RPMI8226 (cell line): ENCODE data around the gene PEMT.
A peak's percentile ranks its signal among the peaks of the same experiment; 100 is the strongest.

ENCODE experiments used
- DNase-seq: peaks from one replicate; pipeline ENCODE4 v3.0.0-alpha.2; 2015

PEMT gene

DNA sequence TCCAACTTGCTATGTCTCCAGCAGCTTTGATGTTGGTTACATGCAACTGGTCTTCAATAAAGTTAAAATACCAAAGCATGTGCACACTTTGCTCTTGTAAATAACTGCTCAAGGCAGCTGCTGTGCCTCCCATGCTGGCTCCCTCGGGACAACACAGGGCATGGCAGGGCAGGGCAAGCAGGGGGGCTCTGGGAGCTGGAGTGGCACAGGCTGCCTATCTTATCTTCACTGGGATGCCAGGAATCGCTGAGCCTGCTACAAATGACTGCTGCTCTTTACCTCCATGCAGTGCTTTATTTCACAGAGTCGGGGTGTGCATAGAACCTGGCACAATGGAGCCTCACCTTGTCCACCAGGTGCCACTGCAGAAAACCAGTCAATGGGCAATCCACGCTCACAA is 21.8 kb downstream of the PEMT start:
- no peak for DNase-seq

DNA sequence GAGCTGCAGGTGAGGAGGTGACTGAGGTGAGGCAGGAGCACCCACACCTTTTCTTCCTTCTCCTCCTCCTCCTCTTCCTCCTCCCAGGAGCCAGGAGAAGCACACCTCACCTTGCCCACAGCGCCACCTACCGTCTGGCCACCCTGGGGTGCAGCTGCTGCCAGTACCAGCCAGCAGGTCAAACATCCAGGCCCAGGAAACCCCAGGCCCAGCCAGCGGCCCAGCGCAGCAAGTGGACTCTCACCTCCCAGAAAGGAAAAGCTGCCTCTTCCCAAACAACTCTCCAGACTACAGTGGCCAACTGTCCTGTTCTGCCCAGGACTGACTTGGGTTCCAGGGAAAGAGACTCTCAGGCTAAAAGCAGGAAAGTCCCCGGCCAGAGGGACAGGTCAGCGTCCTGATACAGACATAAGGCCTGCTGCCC is 22.7 kb downstream of the PEMT start:
- DNase-seq: peak; percentile 65

DNA sequence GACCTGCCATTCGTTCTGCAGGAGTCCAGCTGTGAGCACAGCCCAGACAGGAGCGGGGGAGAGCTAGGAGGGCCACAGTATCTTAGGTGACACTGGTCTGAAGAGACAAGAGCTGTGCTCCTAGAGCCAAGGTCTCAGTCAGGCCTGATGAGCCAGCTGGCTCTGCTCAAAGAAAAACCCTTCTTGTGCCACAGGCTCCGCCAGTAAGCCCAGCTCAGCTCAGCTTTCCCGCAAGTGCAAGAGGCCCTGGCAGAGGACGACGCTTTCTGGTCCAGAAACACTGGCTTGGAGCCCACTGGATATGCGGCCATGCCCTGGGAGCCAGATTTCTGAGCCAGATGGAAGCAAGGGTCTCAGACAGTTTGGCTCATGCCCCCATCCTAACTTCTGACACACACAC is 23.9 kb downstream of the PEMT start:
- DNase-seq: no peak

DNA sequence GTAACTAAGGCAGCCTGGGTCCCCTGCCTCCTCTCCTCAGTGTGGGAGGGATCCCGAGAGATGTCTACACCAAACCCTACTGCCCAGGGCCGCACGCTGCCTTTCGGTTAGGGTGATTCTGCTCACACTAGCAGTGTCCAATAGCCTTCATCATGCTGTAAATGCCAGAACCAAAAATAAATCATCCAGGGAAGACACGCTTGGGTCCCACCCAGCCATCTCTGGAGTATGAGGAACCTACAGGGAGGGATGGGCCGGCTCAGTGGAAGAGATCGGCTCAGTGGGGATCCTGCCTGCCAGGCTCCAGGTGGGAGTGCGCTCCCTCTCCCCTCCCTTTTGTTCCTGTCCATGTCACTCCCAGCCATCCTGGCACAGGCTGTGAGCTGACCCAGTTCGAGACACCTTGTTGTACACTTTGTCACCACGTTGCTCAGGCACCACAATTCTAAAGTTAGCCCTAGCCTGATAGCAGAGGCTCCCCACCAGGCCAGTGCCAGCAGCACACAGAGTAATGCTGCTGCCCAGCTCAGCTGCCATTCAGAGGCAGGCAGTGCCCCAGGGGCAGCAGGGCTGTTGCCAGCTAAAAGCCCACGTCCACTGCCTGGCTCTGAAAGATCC is 24.5 kb downstream of the PEMT start:
- no peak for DNase-seq

DNA sequence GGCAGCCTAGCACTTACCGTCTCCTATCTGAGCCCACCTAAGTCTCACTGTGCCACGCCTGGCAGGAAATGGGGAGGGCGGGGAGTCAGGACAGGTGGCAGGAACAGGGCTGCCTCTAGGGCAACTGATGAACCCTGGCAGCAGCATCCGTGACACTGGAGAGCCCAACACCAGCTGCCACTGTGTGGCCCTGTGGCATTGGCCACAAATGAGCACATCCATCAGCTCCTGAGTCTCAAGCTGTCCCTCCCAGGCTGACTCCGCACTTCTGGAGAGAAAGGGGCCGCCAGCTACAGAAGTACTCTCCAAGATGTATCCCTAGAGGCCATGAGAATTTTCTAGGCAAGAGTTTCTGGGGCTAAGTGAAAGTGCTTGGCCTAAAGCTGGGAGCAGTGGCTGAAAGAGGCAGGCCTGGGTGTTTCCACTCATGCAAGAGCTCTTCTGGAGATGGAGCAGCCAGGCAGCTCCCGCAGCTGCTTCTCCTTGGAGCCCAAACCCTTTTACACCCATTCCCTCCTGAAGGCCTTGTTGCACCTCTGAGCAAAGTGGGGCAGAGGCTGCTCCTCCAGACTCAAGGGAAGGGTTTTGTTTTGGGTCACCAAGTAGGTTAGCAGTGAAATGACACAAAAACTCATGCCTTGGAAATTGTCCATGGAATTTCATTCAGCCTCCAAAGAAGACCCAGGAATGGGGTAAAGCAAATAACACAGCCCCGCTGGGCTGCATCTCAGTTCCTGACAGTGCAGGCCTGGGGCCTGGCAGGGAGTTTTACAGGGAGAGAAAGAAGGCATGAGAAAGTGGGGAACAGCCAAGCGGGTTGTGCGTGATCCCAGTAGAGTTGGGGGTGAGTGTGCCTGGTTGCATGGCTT is 25.8 kb downstream of the PEMT start:
- DNase-seq: no peak

DNA sequence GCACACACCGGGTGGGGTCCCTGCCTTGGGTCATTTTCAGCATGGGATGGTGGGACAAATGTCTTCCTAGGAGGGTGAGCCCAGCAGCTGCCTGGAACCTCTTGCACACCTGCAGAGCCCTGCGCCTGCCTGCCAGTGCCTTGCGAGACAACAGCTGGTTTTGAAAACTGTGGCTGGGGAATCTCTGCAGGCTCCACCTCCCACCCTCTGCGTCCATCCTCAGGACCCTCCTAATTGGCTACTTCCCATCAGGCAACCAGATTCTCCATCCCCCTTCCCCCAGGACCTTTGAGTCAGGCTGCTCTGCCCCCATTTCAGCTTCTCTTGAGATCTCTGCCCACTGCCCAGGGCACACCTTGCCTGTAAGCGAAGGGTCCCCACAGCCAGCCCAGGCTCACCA is 26.6 kb downstream of the PEMT start:
- no peak for DNase-seq

- DNase-seq: no peak
Observed at GRCh38 chr17:17564323-17564722, 27.2 kb downstream of the PEMT start.

DNA sequence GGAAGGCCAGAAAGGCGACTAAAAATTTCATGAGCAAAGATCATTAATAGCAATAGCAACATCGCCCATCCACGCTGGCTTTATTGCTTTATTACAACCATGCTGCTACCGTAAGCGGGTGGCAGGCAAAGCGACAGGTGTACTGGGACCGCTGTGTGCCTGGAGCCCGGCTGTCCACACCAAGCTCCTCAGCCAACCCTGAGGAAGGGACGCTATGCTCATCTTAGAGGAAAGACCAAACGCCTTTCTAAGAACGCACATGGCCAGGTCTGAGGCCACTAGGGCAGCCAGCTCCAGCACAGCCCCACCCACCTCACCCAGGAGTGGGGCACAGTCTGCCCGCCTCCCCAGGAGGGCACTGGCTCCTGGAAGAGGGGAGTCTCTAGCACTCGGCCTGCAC is 28.0 kb downstream of the PEMT start:
- DNase-seq: no peak

GRCh38 chr17:17562146-17562511 is 29.4 kb downstream of the PEMT start:
- DNase-seq: no peak

DNA sequence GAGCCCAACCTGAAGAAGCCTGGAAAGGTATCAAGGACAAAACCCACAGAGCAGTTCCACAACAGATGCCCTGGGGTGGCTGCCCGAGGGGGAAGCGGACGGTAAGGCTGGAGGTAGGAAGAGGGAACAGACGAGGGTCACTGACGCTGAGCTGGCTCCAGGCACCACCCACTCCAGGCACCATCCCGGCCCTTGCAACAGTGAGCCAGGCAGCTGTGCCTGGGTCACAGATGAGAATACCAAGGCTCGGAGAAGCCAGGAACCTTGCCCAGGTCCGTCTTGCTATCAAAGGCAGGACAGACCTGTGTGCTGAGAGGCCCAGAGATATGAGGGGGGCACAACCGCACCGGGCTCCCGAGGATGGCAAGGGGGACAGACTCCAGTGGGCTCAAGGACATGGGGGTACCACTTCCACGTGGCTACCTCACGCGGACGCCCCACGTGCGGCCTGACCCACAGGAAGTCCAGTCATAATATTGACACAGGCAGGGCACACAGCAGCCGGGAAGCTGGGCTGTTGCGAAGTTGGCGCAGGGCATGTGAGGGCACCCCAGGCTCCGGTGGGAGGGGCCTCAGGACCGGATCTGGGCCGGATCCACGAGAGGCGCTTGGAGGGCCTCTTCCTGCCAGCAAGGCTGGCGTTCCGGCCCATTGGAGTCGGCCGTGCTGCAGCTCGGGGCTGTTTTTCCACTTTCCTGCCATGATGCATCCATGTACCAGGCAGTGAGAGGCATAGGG is 29.9 kb downstream of the PEMT start:
- no peak for DNase-seq

DNA sequence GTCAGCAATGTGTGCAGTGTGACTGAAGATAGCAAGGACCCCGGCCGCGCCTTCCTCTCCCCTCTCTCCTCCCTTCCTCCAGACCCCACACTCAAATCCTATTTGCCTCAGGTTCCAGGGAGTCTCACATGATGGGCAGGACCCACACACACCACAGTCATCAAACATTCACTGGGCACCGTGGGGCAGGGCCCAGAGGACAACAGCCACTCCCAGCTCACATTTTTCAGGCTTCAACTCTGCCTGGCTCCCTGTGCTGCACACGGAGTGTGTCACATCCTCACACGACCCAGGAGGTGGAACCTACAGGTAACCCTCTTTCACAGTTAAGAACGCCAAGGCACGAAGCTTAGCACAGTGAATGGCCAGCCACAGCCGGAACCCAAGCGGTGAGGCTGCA is 30.5 kb downstream of the PEMT start:
- DNase-seq: no peak

DNA sequence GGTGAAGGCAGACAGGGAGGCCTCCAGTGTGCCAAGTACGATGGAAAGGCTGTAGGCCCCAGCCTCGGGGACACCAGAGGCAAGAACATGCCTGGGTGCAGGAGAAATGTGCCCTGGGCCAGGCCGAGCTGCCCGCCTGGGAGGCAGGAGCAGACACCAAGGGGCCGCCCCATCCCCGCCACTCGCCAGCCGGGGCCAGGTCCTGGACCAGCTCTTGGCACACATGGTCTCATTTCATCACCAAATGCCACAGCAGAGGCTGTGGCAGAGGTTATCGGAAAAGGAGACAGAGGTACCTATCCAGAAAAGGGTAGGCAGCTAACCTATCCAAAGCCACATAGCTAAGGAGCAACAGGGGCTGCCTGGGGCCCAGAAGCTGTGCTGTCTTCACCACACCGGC is 31.3 kb downstream of the PEMT start:
- DNase-seq: no peak

GRCh38 chr17:17559164-17559563 is 32.3 kb downstream of the PEMT start:
- DNase-seq: no peak

DNA sequence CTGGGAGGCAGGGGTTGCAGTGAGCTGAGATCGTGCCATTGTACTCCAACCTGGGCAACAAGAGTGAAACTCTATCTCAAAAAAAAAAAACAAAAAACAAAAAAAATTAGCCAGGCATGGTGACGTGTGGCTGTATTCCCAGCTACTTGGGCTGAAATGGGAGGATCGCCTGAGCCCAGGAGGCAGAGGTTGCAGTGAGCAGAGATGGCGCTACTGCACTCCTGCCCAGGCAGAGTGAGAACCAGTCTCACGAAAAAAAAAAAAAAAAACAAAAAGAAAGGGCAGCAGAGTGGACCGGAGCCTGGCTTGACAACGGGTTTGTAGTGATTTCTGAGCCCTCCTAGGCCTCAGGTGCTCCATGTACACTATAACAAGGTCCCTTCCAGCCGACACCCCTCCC is 33.1 kb downstream of the PEMT start:
- no peak for DNase-seq

DNA sequence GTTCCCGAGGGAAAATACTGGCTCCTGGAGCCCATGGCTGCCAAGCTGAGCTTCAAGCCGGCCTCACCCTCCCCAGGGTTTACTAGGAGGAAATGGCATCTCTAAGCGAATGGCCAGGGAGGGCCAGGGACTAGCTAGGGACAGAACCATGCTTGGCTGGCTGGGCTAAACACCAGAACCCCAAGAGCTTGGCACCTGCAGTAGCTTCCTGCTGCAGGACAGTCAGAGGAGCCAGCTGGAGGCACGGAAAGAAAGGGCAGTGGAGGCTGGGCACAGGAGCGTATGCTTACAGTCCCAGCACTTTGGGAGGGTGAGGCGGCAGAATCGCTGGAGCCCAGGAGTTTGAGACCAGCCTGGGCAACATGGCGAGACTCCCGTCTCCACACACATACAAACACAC is 33.7 kb downstream of the PEMT start:
- no peak for DNase-seq

- DNase-seq: no peak
Observed at GRCh38 chr17:17556671-17557070, 34.8 kb downstream of the PEMT start.

DNA sequence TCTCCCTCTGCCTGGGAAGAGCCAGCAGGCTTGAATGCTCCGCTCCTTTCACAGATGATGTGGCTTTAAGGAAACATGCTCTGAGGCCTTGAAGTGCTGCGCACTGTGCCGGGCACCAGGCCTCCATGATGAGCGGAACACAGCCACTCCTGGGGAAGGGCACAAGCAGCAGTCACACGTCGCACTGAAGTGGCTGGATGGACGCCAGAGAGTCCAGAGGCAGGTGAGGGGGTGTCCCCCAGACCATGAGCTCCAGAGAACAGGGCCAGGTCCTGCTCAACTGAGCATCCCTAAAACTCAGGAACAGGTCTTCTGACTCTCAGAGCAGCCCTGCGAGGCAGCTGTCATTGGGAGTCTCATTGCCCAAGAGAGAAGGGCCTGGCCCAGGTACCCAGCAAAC is 35.6 kb downstream of the PEMT start:
- DNase-seq: no peak

GRCh38 chr17:17555151-17555550 is 36.4 kb downstream of the PEMT start:
- no peak for DNase-seq

- DNase-seq: no peak
Observed at GRCh38 chr17:17554266-17554665, 37.2 kb downstream of the PEMT start.

DNA sequence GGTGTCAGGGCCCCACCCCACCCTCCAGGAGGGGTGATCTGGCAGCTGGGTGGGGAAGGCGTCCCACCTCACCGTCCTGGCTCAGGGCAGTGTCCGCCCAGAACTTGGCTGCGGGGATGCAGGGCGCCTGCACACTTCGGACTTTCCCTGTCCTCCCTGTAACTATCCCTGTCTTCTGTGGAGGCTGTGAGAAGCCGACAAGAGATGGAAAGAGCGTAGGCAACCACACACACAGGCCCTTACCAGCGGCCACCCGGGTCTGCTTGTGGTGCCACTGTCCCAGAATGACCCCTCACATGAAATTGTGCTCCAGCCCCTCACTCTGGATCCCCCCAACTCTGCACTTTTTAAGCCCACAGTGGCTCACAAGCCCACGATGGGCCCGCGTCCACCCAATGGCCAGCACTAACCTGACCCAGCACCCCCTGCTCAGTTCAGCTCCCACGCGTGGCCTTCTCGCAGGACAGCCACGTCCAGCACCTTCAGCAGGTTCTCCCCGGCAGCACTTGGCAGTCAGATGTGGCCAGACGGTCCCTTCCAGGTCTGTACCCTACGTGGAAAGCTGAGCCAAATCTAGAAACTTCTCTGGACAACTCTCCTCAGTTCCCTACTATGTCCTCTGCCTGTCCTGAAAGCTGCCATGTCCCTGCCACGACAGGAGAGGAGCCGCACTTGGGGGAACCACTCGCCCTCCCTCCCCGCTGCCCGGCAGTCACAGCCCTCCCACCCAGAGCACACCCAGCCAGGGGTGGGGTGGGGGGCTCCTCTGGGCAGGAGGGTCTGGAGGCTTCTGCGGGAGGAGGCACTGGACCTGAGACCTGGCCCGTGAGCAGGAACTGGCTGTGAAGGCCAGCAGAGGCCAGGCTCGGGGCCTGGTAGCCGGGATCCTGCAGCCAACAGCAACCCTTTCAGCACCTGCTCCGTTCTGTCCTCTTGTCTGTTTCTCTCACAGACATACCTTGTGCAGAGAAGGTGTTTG is 38.0 kb downstream of the PEMT start:
- no peak for DNase-seq

- no peak for DNase-seq
Observed at GRCh38 chr17:17552351-17553216, 38.9 kb downstream of the PEMT start.

GRCh38 chr17:17551361-17551760 is 40.1 kb downstream of the PEMT start:
- DNase-seq: no peak
